Peyer's patch (tissue), 4 donors: ENCODE results near the gene LAYN. TPM values are rescaled to one million over a fixed set of nuclear protein-coding genes. Genes with fewer than 3 reads are reported as not detected.

Experiments used
- DNase-seq, 3 donors: peaks; one replicate each; pipeline ENCODE4 v3.0.0-alpha.2; 2017 to 2019
- H3K27ac ChIP-seq, 4 donors: fragments of 200-600 bp; sonication (generic); one replicate each; pipeline ENCODE4 v1.5.1; 2016 to 2019
- H3K27me3 ChIP-seq, 2 donors: fragments of 200-600 bp; sonication (generic); one replicate each; pipeline ENCODE4 v1.5.1; 2019
- H3K36me3 ChIP-seq, 3 donors: fragments of 200-600 bp; sonication (generic); one replicate each; pipeline ENCODE4 v1.5.1; 2016 to 2019
- H3K4me1 ChIP-seq, 4 donors: fragments of 200-600 bp; sonication (generic); one replicate each; pipeline ENCODE4 v1.5.1; 2016 to 2019
- H3K4me3 ChIP-seq, 4 donors: fragments of 200-600 bp; sonication (generic); 1 replicate in 3 of 4; 2 replicates in 1 of 4; pipeline ENCODE4 v1.5.1; 2016 to 2019; ENCODE audit warnings: mild to moderate bottlenecking in 1 of 4
- H3K9me3 ChIP-seq, 4 donors: fragments of 200-600 bp; sonication (generic); one replicate each; pipeline ENCODE4 v1.5.1; 2016 to 2019; ENCODE audit warnings: mild to moderate bottlenecking in 1 of 4
- CTCF ChIP-seq, 6 experiments: fragments of 450-650 bp in 4 of 6; fragments of 200-600 bp in 2 of 6; sonication (generic) in 1 of 6; IDR thresholded peaks; one replicate each; pipeline ENCODE4 v1.5.1; 2017 to 2019; ENCODE audit warnings: antibody characterized with exemption in 6 of 6, mild to moderate bottlenecking in 3 of 6, moderate library complexity in 1 of 6
- POLR2A ChIP-seq, 2 donors: fragments of 450-650 bp; IDR thresholded peaks; one replicate each; pipeline ENCODE4 v1.5.1; 2017; ENCODE audit warnings: antibody characterized with exemption in 2 of 2, mild to moderate bottlenecking in 2 of 2, moderate library complexity in 2 of 2
- total RNA-seq, 4 donors: library from RNA; depleted of rRNA; stranded (reverse); fragments of >200 nt; gene quantifications; one replicate each; pipeline ENCODE4 v1.1.0, GENCODE V29; 2016

The LAYN gene
- total RNA-seq, 4 donors from 2014 or later, result 2.1 to 18.2 (median 4.2) TPM

GRCh38 chr11:111598148-111598547, 57.6 kb downstream of the LAYN start:
- no peak for DNase-seq
- Histone ChIP-seq H3K36me3 (no peaks in the 10 kb centered on the region), H3K27me3 (no peaks in the 10 kb centered on the region), H3K27ac (no peak overlapping the region), H3K4me3 (no peak overlapping the region), H3K4me1 (peaks cover 0 to 4% (median 0%) of the 10 kb centered on the region in 4 donors), H3K9me3 (no peaks in the 10 kb centered on the region)
- no peak for TF ChIP-seq POLR2A (IDR thresholded peaks at IDR 0.05)
- TF ChIP-seq CTCF (IDR thresholded peaks at IDR 0.05), result no peak

GRCh38 chr11:111598559-111598958, 58.0 kb downstream of the LAYN start:
- no peak for TF ChIP-seq CTCF (IDR thresholded peaks at IDR 0.05)
- no peak for TF ChIP-seq POLR2A (IDR thresholded peaks at IDR 0.05)
- Histone ChIP-seq H3K36me3 (no peaks in the 10 kb centered on the region), H3K27me3 (no peaks in the 10 kb centered on the region), H3K9me3 (no peaks in the 10 kb centered on the region), H3K4me1 (peaks cover 0 to 4% (median under 1%) of the 10 kb centered on the region in 4 donors), H3K27ac (no peak overlapping the region), H3K4me3 (no peak overlapping the region)
- no peak for DNase-seq

- H3K27me3 ChIP-seq, result no peaks in the 10 kb centered on the region
- DNase-seq, result no peak
- peak overlapping the region; percentile 70 to 80 (median 76) for H3K4me3 ChIP-seq
- no peaks in the 10 kb centered on the region for H3K9me3 ChIP-seq
- H3K4me1 ChIP-seq, result peaks cover 0 to 11% (median 5%) of the 10 kb centered on the region in 4 donors
- H3K36me3 ChIP-seq, result no peaks in the 10 kb centered on the region
- TF ChIP-seq POLR2A (IDR thresholded peaks at IDR 0.05) (no peak), CTCF (IDR thresholded peaks at IDR 0.05) (no peak)
- H3K27ac ChIP-seq, result peak overlapping the region; percentile 89 to 96 (median 94)
Observed at GRCh38 chr11:111601636-111601978, 61.1 kb downstream of the LAYN start.

- Histone ChIP-seq H3K4me1 (peaks cover 0 to 11% (median 5%) of the 10 kb centered on the region in 4 donors), H3K4me3 (peak within 1 kb of the TSS; percentile 70 to 80 (median 76)), H3K27me3 (no peaks in the 10 kb centered on the region), H3K9me3 (no peaks in the 10 kb centered on the region), H3K36me3 (no peaks in the 10 kb centered on the region), H3K27ac (peak within 1 kb of the TSS; percentile 89 to 96 (median 94))
- peak; percentile 91 to 96 (median 96) for DNase-seq
- TF ChIP-seq POLR2A (IDR thresholded peaks at IDR 0.05), result peak in 1 of 2 donors; percentile 57
- TF ChIP-seq CTCF (IDR thresholded peaks at IDR 0.05), result peak; percentile 44 to 99 (median 89)
Observed at GRCh38 chr11:111601979-111602864, 61.7 kb downstream of the LAYN start, which contains the start of gene SIK2. Gene SIK2 (plus strand): TSS chr11:111602449. CDS start chr11:111602564, 115 bp downstream.

DNA sequence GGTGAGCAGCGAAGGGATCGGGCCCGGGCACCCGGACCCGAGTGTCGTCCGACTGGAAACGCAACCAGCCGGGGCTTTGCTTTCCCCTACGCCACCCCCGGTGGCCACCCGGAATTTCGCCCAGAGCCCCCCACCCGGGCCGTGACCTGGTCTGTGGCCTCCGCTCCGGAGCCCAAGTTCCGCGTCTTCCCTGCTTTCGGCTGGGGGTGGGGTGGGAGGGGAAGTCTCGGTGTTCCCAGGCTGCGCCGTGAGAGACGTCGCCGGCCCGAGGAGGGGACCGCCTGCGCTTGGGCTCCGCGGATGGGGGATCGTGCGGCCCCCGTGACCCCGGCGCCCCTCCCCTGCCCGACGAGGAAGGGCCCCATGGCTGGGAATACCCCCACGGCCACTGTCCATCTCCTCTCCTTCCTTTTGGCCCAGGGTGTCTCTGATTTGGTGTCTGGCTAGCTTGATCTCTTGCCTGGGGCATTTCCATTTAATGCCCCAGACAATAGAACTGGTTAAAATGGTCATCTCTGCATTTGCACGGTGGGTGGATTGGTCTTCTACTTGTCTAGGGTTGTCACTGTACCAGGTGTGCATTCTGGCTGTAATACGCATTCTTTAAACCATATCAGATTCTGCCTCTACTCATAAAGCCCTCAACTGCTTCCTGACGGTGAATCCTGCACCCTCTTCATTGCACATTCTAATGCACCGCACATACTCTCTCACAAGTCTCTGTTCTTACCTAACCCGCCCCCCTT, 62.5 kb downstream of the LAYN start:
- peaks cover 0 to 11% (median 5%) of the 10 kb centered on the region in 4 donors for H3K4me1 ChIP-seq
- H3K27ac ChIP-seq, result peak overlapping the region; percentile 89 to 96 (median 94)
- DNase-seq, result no peak
- H3K4me3 ChIP-seq, result peak overlapping the region; percentile 70 to 80 (median 76)
- H3K36me3 ChIP-seq, result no peaks in the 10 kb centered on the region
- H3K9me3 ChIP-seq, result no peaks in the 10 kb centered on the region
- H3K27me3 ChIP-seq, result no peaks in the 10 kb centered on the region
- TF ChIP-seq CTCF (IDR thresholded peaks at IDR 0.05), result no peak
- no peak for TF ChIP-seq POLR2A (IDR thresholded peaks at IDR 0.05)
